IMR-90 (cell line): ENCODE data around the gene CTDSPL. TPM values are rescaled to one million over a fixed set of nuclear protein-coding genes. Genes with fewer than 3 reads are reported as not detected.

Experiments
- ATAC-seq: fragments of 200-7000 bp; cut with Tn5 transposase; 2 replicates; pipeline ENCODE4 v1.9.1; 2020; ENCODE audit warnings: low read depth, mild to moderate bottlenecking, moderate library complexity
- BruUV-seq: library from RNA; stranded (reverse); fragments of 400-500 nt; replicated peaks from 2 replicates; lab custom pipeline; 2021; lab: Mats Ljungman, UMichigan
- CTCF ChIA-PET: fragments of 300-600 bp; formaldehyde crosslinking; extraction: SDS; loops from one replicate; lab custom pipeline; 2021; ENCODE audit warnings: antibody characterized with exemption; lab: Yijun Ruan, JAX
- POLR2A ChIA-PET: fragments of 300-600 bp; sonication (Branson Sonifier 250); formaldehyde crosslinking; loops from one replicate; lab custom pipeline; 2022; ENCODE audit warnings: antibody characterized with exemption; ENCODE audit not compliant: unreplicated experiment; lab: Charles Lee
- DNase-seq: peaks from one replicate; pipeline ENCODE4 v3.0.0; 2013
- H2AFZ ChIP-seq: replicated peaks from 2 replicates; pipeline ENCODE3; 2013; ENCODE audit warnings: low read length, mild to moderate bottlenecking; ENCODE audit not compliant: poor library complexity
- H2AK5ac ChIP-seq: 2 replicates; pipeline ENCODE4 v1.6.1; 2013; ENCODE audit warnings: low read depth, low read length, inconsistent platforms
- H2AK9ac ChIP-seq: replicated peaks from 2 replicates; pipeline ENCODE3; 2013; ENCODE audit warnings: mild to moderate bottlenecking, low read depth, low read length, moderate library complexity; ENCODE audit not compliant: poor library complexity
- H2BK120ac ChIP-seq: 2 replicates; pipeline ENCODE4 v1.6.1; 2013; ENCODE audit warnings: low read depth, low read length, inconsistent platforms
- H2BK15ac ChIP-seq: 3 replicates; pipeline ENCODE4 v1.6.1; 2013; ENCODE audit warnings: low read depth, low read length, inconsistent platforms
- H2BK20ac ChIP-seq: 2 replicates; pipeline ENCODE4 v1.6.1; 2013; ENCODE audit warnings: low read depth, mild to moderate bottlenecking, inconsistent platforms, low read length, moderate library complexity
- H2BK5ac ChIP-seq: 2 replicates; pipeline ENCODE4 v1.6.1; 2013; ENCODE audit warnings: mild to moderate bottlenecking, low read depth, low read length, inconsistent platforms; ENCODE audit not compliant: poor library complexity, severe bottlenecking
- H3K14ac ChIP-seq: replicated peaks from 2 replicates; pipeline ENCODE4 v1.6.1; 2013; ENCODE audit warnings: low read depth, low read length, inconsistent platforms
- H3K18ac ChIP-seq: 2 replicates; pipeline ENCODE4 v1.6.1; 2013; ENCODE audit warnings: low read depth, low read length, control low read depth
- H3K23ac ChIP-seq: 2 replicates; pipeline ENCODE4 v1.6.1; 2013; ENCODE audit warnings: low read depth, low read length, inconsistent platforms
- H3K27ac ChIP-seq: 2 replicates; pipeline ENCODE4 v1.5.1; 2013; ENCODE audit warnings: mild to moderate bottlenecking, control low read depth, low read length; ENCODE audit not compliant: insufficient read depth
- H3K27me3 ChIP-seq: 2 replicates; pipeline ENCODE4 v1.6.1; 2013; ENCODE audit warnings: low read length; ENCODE audit not compliant: control insufficient read depth, insufficient read depth
- H3K36me3 ChIP-seq: 2 replicates; pipeline ENCODE4 v1.6.1; 2013; ENCODE audit warnings: low read length, mixed read lengths; ENCODE audit not compliant: control insufficient read depth, insufficient read depth
- H3K4ac ChIP-seq: 2 replicates; pipeline ENCODE4 v1.6.1; 2013; ENCODE audit warnings: low read depth, low read length, inconsistent platforms
- H3K4me1 ChIP-seq: 2 replicates; pipeline ENCODE4 v1.6.1; 2013; ENCODE audit warnings: low read length, mixed read lengths; ENCODE audit not compliant: control insufficient read depth, insufficient read depth
- H3K4me2 ChIP-seq: 2 replicates; pipeline ENCODE4 v1.6.1; 2013; ENCODE audit warnings: low read depth, mild to moderate bottlenecking, control low read depth, low read length, moderate library complexity
- H3K4me3 ChIP-seq: 2 replicates; pipeline ENCODE4 v1.5.1; 2013; ENCODE audit warnings: low read depth, mild to moderate bottlenecking, control low read depth, low read length, moderate library complexity; ENCODE audit not compliant: insufficient read depth
- H3K56ac ChIP-seq: 2 replicates; pipeline ENCODE4 v1.6.1; 2013; ENCODE audit warnings: low read length, inconsistent platforms; ENCODE audit not compliant: insufficient read depth; ENCODE audit errors: extremely low read depth
- H3K79me1 ChIP-seq, 2 experiments: 2 replicates each; pipeline ENCODE4 v1.6.1; 2013; ENCODE audit warnings: low read length in 2 of 2, inconsistent platforms in 1 of 2, low read depth in 1 of 2
- H3K9ac ChIP-seq: 2 replicates; pipeline ENCODE4 v1.6.1; 2013; ENCODE audit warnings: low read depth, low read length, control low read depth
- H3K9me1 ChIP-seq: 2 replicates; pipeline ENCODE4 v1.6.1; 2013; ENCODE audit warnings: low read length, inconsistent platforms; ENCODE audit not compliant: insufficient read depth
- H3K9me3 ChIP-seq: 2 replicates; pipeline ENCODE4 v1.6.1; 2013; ENCODE audit warnings: low read length; ENCODE audit not compliant: control insufficient read depth, insufficient read depth
- H4K20me1 ChIP-seq: 2 replicates; pipeline ENCODE4 v1.6.1; 2013; ENCODE audit warnings: low read length, inconsistent platforms; ENCODE audit not compliant: insufficient read depth
- H4K5ac ChIP-seq: 2 replicates; pipeline ENCODE4 v1.6.1; 2013; ENCODE audit warnings: mild to moderate bottlenecking, low read depth, low read length, control low read depth
- H4K8ac ChIP-seq, 2 experiments: 2 replicates each; pipeline ENCODE4 v1.6.1; 2013; ENCODE audit warnings: low read depth in 2 of 2, low read length in 2 of 2, control low read depth in 1 of 2, inconsistent platforms in 1 of 2
- H4K91ac ChIP-seq: 2 replicates; pipeline ENCODE4 v1.6.1; 2013; ENCODE audit warnings: low read depth, low read length, inconsistent platforms; ENCODE audit not compliant: insufficient read depth
- BHLHE40 ChIP-seq: fragments of 150-350 bp; IDR thresholded peaks from 2 replicates; pipeline ENCODE4 v1.6.1; 2016; ENCODE audit warnings: mild to moderate bottlenecking, low read depth, low read length
- CEBPB ChIP-seq: IDR thresholded peaks from 2 replicates; pipeline ENCODE4 v1.6.1; 2012; ENCODE audit warnings: low read depth, low read length, improper control_type of control experiment
- CHD1 ChIP-seq: IDR thresholded peaks from 2 replicates; pipeline ENCODE4 v1.6.1; 2012; ENCODE audit warnings: low read depth, low read length, improper control_type of control experiment
- ELK1 ChIP-seq: fragments of 150-350 bp; IDR thresholded peaks from 2 replicates; pipeline ENCODE4 v1.6.1; 2016; ENCODE audit warnings: low read depth, mild to moderate bottlenecking, low read length, moderate library complexity, borderline replicate concordance
- MAFK ChIP-seq: IDR thresholded peaks from 2 replicates; pipeline ENCODE4 v1.6.1; 2012; ENCODE audit warnings: low read depth, low read length, improper control_type of control experiment
- MAZ ChIP-seq: IDR thresholded peaks from 2 replicates; pipeline ENCODE4 v1.6.1; 2012; ENCODE audit warnings: low read depth, mild to moderate bottlenecking, low read length, improper control_type of control experiment, moderate library complexity, borderline replicate concordance
- MXI1 ChIP-seq: IDR thresholded peaks from 2 replicates; pipeline ENCODE4 v1.6.1; 2012; ENCODE audit warnings: low read depth, mild to moderate bottlenecking, low read length, moderate library complexity, borderline replicate concordance
- NFE2L2 ChIP-seq: fragments of 150-350 bp; IDR thresholded peaks from 2 replicates; pipeline ENCODE4 v1.6.1; 2016; ENCODE audit warnings: low read depth, mild to moderate bottlenecking, low read length
- POLR2A ChIP-seq: IDR thresholded peaks from 2 replicates; pipeline ENCODE4 v1.6.1; 2012; ENCODE audit warnings: mild to moderate bottlenecking, low read depth, low read length
- RCOR1 ChIP-seq: IDR thresholded peaks from 2 replicates; pipeline ENCODE4 v1.6.1; 2012; ENCODE audit warnings: mild to moderate bottlenecking, low read length, improper control_type of control experiment; ENCODE audit not compliant: insufficient replicate concordance
- RFX5 ChIP-seq: IDR thresholded peaks from 2 replicates; pipeline ENCODE4 v1.8.0; 2012; ENCODE audit warnings: low read depth, mild to moderate bottlenecking, low read length, moderate library complexity
- SMC3 ChIP-seq: fragments of 150-350 bp; IDR thresholded peaks from 2 replicates; pipeline ENCODE4 v1.6.1; 2016; ENCODE audit warnings: low read depth, mild to moderate bottlenecking, antibody characterized with exemption, low read length, moderate library complexity
- WGBS, 2 experiments: methylation state at CpG; one replicate each; pipeline versions ENCODE4 v1.1.5 to v1.1.7; 2013; ENCODE audit warnings: missing lambda C conversion rate in 2 of 2; ENCODE audit not compliant: insufficient read length in 1 of 2; ENCODE audit errors: extremely low coverage in 2 of 2; 5-methylcytosine and 5-hydroxymethylcytosine counted together
- dilution Hi-C: fragments of 300-500 bp; cut with HindIII; formaldehyde crosslinking; loops from one replicate; pipeline ENCODE4 v1.14.3; 2018; ENCODE audit warnings: low sequenced_read_pairs; ENCODE audit not compliant: unreplicated experiment
- in situ Hi-C: fragments of 300-500 bp; cut with MboI; formaldehyde crosslinking; loops from 3 replicates; pipeline ENCODE4 v1.14.3; 2019; ENCODE audit warnings: low sequenced_read_pairs, inconsistent platforms, mixed read lengths
- intact Hi-C: fragments of 100-400 bp; cut with micrococcal nuclease; formaldehyde crosslinking; loops from 2 replicates; pipeline ENCODE4 v1.10.0; 2022
- polyA plus RNA-seq, 3 experiments: library from polyadenylated mRNA; depleted of rRNA; stranded (reverse); fragments of >200 nt; gene quantifications; 2 replicates each; pipeline ENCODE4 v1.2.3, GENCODE V29; 2012; ENCODE audit warnings: low replicate concordance in 1 of 3
- total RNA-seq: library from RNA; depleted of rRNA; stranded (reverse); fragments of >200 nt; gene quantifications from 2 replicates; pipeline ENCODE4 v1.2.3, GENCODE V29; 2012
- TF ChIP-seq, protein P1 (sequence below): fragments of 150-350 bp; IDR thresholded peaks from 2 replicates; pipeline ENCODE4 v1.6.1; 2017; ENCODE audit warnings: mild to moderate bottlenecking, antibody characterized with exemption, low read length, low read depth
- TF ChIP-seq, protein P2 (sequence below): conservative IDR thresholded peaks from 2 replicates; pipeline ENCODE4 v1.5.1; 2012; ENCODE audit warnings: mild to moderate bottlenecking, low read depth, low read length, improper control_type of control experiment

CTDSPL gene
- total and polyA plus RNA-seq, 2 of the 4 experiments (the other 2 are of a cell fraction): 24.5 to 29.0 TPM

DNA sequence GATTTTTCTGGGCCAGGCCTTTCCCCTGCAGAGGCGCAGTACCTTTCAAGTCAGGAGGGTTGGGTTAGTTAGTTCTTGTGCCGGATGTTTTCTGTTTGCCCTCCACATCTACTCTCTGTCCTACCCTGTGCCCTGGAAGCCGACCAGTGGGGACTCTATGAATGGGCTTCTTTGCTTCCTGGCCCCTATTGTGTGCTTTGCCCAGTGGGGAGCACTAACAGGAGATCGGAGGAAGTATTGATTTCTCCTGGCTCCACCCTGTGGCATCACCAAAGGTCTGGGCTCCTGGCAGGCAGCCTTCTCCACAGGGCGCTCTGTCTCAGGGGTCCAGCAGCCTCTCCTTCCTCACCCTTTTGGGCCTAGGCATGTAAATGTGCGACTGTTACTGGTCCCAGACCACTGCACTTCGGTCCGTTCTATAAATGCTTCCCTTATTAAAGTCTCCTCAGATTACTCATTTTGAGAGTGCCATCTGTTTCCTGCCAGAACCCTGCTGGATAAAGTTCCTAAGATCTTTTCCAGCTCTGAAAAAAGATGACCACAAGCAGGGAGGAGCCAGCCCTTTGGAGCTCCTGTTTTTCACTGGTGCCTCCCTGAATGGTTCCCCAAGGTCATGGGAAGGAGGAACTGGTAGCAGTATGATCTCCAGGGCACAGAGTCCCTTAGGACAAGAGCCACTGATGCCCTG, 44.5 kb downstream of the CTDSPL start:
- H3K4me3 ChIP-seq: no peak overlapping the region
- H2AK9ac ChIP-seq: no peak overlapping the region
- H4K5ac ChIP-seq: peak overlapping the region; percentile 58
- ChIA-PET CTCF (interaction anchor here (0.7 to 1.0 kb wide), 2 partner anchors 10 to 12 kb away, joined by 3 to 6 read pairs; no protein-coding TSS in a partner anchor), POLR2A (no interaction called here)
- H2BK20ac ChIP-seq: no peak overlapping the region
- peaks cover 35% of the 10 kb centered on the region for H3K9me1 ChIP-seq
- 0% methylated on average over 3 of the region's 8 CpGs; no CpG with 5 or more reads in 1 of the 2 experiments for WGBS, 2 experiments
- peaks cover 33% of the 10 kb centered on the region for H4K20me1 ChIP-seq
- H2BK5ac ChIP-seq: no peak overlapping the region
- ATAC-seq (peak; percentile 72), DNase-seq (peak; percentile 65)
- no peak overlapping the region; the same call in 2 of the 3 replicates for H2BK15ac ChIP-seq
- H3K27ac ChIP-seq: 0 out of 2 replicates have a peak overlapping the region, but pooled peaks have one; percentile 6
- H4K8ac ChIP-seq: peak overlapping the region in 1 of 2 experiments; percentile 58; a peak in 1 of 4 replicates
- H3K9me3 ChIP-seq: no peaks in the 10 kb centered on the region
- no peak overlapping the region; the same call in 1 of the 2 replicates for H2BK120ac ChIP-seq
- peaks cover 23% of the 10 kb centered on the region for H3K4me1 ChIP-seq
- BruUV-seq: no TSS peak
- peak overlapping the region; percentile 37; the same call in 1 of the 2 replicates for H3K23ac ChIP-seq
- peak overlapping the region; percentile 60 for H3K14ac ChIP-seq
- H3K56ac ChIP-seq: no peak overlapping the region
- dilution Hi-C loops (no loop called here), intact Hi-C loops (no loop called here), in situ Hi-C loops (no loop called here)
- H3K27me3 ChIP-seq: no peaks in the 10 kb centered on the region
- H2AK5ac ChIP-seq: peak overlapping the region; percentile 69; the same call in 1 of the 2 replicates
- peaks cover 2% of the 10 kb centered on the region; the same call in 1 of the 2 replicates for H3K36me3 ChIP-seq
- H3K79me1 ChIP-seq: peaks cover 57 to 84% of the 10 kb centered on the region in 2 experiments
- peak overlapping the region; percentile 28 for H2AFZ ChIP-seq
- H3K4me2 ChIP-seq: peak overlapping the region; percentile 20; the same call in 1 of the 2 replicates
- peak overlapping the region; percentile 67 for H3K4ac ChIP-seq
- no peak overlapping the region for H3K9ac ChIP-seq
- H3K18ac ChIP-seq: peak overlapping the region; percentile 13
- H4K91ac ChIP-seq: 0 out of 2 replicates have a peak overlapping the region, but pooled peaks have one; percentile 14
- TF ChIP-seq MAFK (no peak), BHLHE40 (no peak), CHD1 (no peak), ELK1 (no peak), MXI1 (no peak), RFX5 (no peak), MAZ (no peak), SMC3 (no peak), NFE2L2 (no peak), RCOR1 (no peak), CEBPB (no peak), POLR2A (no peak)
- TF ChIP-seq, protein P1, sequence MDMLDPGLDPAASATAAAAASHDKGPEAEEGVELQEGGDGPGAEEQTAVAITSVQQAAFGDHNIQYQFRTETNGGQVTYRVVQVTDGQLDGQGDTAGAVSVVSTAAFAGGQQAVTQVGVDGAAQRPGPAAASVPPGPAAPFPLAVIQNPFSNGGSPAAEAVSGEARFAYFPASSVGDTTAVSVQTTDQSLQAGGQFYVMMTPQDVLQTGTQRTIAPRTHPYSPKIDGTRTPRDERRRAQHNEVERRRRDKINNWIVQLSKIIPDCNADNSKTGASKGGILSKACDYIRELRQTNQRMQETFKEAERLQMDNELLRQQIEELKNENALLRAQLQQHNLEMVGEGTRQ: no peak
- TF ChIP-seq, protein P2, sequence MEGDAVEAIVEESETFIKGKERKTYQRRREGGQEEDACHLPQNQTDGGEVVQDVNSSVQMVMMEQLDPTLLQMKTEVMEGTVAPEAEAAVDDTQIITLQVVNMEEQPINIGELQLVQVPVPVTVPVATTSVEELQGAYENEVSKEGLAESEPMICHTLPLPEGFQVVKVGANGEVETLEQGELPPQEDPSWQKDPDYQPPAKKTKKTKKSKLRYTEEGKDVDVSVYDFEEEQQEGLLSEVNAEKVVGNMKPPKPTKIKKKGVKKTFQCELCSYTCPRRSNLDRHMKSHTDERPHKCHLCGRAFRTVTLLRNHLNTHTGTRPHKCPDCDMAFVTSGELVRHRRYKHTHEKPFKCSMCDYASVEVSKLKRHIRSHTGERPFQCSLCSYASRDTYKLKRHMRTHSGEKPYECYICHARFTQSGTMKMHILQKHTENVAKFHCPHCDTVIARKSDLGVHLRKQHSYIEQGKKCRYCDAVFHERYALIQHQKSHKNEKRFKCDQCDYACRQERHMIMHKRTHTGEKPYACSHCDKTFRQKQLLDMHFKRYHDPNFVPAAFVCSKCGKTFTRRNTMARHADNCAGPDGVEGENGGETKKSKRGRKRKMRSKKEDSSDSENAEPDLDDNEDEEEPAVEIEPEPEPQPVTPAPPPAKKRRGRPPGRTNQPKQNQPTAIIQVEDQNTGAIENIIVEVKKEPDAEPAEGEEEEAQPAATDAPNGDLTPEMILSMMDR: no peak
